ENCODE measurements around the gene C2CD5. TPM values are rescaled to one million over a fixed set of nuclear protein-coding genes. Genes with fewer than 3 reads are reported as not detected.

The C2CD5 gene
- total RNA-seq, 6 donors from 2014 or later, result 20.8 to 56.6 (median 36.6) TPM

DNA sequence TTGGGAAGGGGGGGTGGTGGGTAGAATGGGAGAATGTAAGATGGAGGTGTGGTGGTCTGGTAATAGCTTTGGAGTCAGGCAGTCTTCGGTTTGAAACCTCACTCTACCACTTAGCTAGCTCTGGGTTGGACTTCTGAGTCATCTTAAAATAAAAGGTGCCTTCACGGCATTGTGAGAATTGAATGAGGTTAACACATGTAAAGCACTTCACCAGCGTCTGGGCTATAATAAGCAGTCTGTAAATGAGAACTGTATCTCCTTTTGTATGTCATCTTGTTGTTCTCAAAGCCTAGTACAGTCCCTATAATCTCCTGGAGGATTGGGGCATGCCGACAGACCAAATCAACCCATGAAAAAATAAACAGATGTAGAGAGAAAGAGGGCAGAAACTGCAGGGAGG lies 11.2 kb downstream of the C2CD5 start:
- H3K27me3 ChIP-seq, result no peaks in the 10 kb centered on the region
- TF ChIP-seq CTCF (IDR thresholded peaks at IDR 0.05) (no peak), POLR2A (IDR thresholded peaks at IDR 0.05) (no peak), EP300 (IDR thresholded peaks at IDR 0.05) (no peak), POLR2AphosphoS5 (IDR thresholded peaks at IDR 0.05) (no peak)
- DNase-seq (no peak), ATAC-seq (ENCODE audit: low FRiP score in 2 of 2) (no peak)
- H3K27ac ChIP-seq, result no peak overlapping the region
- no peaks in the 10 kb centered on the region for H3K9me3 ChIP-seq
- 91 to 93% methylated on average over 4 of the region's 4 CpGs for whole genome bisulfite sequencing, 2 donors
- H3K4me3 ChIP-seq, result no peak overlapping the region
- peaks cover 2 to 23% (median 14%) of the 10 kb centered on the region in 4 donors for H3K36me3 ChIP-seq
- H3K4me1 ChIP-seq, result peaks cover 10 to 21% (median 17%) of the 10 kb centered on the region in 4 donors

GRCh38 chr12:22532317-22532716 lies 12.0 kb downstream of the C2CD5 start:
- Histone ChIP-seq H3K4me1 (peaks cover 4 to 14% (median 10%) of the 10 kb centered on the region in 4 donors), H3K9me3 (no peaks in the 10 kb centered on the region), H3K4me3 (no peak overlapping the region), H3K27me3 (no peaks in the 10 kb centered on the region), H3K36me3 (peaks cover 2 to 31% (median 14%) of the 10 kb centered on the region in 4 donors), H3K27ac (no peak overlapping the region)
- TF ChIP-seq CTCF (IDR thresholded peaks at IDR 0.05) (no peak), POLR2A (IDR thresholded peaks at IDR 0.05) (no peak), POLR2AphosphoS5 (IDR thresholded peaks at IDR 0.05) (no peak), EP300 (IDR thresholded peaks at IDR 0.05) (no peak)
- 92 to 93% methylated on average over 4 of the region's 4 CpGs for WGBS, 2 donors
- DNase-seq (no peak), ATAC-seq (ENCODE audit: low FRiP score in 2 of 2) (no peak)

DNA sequence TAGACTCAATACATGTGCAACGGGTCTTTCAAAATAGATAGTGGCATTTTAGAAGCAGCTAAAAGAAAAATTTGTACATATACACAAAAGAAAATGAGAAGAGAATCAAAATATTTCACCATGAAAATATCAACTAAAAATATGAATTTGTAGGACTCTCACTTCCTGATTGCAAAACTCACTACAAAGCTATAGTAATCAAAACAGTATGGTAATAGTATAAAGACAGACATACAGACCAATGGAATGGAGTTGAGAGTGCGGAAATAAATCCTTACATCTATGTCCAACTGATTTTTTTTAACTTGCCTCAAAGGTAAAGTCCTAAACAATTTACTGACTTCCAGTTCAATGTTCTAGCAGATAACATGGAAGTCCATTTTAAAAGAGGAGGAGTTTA lies 13.1 kb downstream of the C2CD5 start:
- ATAC-seq (ENCODE audit: low FRiP score in 2 of 2) (no peak), DNase-seq (no peak)
- H3K4me1 ChIP-seq, result peaks cover 0 to 3% (median 2%) of the 10 kb centered on the region in 4 donors
- 97 to 100% methylated on average over 2 of the region's 2 CpGs for WGBS, 2 donors
- H3K36me3 ChIP-seq, result peaks cover 2 to 40% (median 14%) of the 10 kb centered on the region in 4 donors
- TF ChIP-seq POLR2A (IDR thresholded peaks at IDR 0.05) (no peak), POLR2AphosphoS5 (IDR thresholded peaks at IDR 0.05) (no peak), EP300 (IDR thresholded peaks at IDR 0.05) (no peak), CTCF (IDR thresholded peaks at IDR 0.05) (no peak)
- H3K27me3 ChIP-seq, result no peaks in the 10 kb centered on the region
- H3K27ac ChIP-seq, result no peak overlapping the region
- no peaks in the 10 kb centered on the region for H3K9me3 ChIP-seq
- H3K4me3 ChIP-seq, result no peak overlapping the region

DNA sequence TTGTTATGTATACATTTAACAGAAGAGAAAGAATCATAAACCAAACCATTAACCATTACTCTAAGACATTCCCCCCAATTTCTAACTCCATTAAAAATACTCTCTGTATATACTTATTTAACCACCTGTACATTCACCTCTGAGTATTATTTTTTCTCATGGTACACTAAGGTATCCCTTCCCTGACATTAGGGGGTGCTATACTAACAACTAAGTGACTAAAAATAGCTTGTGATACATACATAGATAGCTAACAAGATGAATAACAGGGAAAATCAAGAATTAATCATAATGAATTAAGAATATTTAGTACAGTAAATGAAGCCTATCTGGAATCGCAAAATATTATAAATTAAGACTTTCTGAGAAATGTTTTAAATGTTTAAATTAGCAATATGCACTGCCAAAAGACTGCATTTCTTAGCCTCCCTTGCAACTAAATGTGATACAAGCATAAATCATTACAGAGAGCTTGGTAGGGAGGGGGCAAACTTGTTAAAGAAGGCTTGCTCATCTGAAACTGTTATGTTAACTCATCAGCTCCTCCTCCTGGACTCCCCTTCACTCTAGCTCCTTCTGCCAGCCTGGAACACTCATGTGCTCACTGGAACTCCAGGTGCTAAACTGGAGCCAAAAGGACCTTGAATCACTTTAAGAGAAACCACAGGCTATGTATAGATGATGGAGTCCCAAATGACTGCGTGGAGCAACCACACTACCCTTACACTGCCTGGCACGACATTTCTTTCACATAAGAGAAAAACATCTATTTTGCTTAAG lies 14.9 kb downstream of the C2CD5 start:
- Histone ChIP-seq H3K27ac (no peak overlapping the region), H3K36me3 (peaks cover 2 to 51% (median 17%) of the 10 kb centered on the region in 4 donors), H3K4me3 (no peak overlapping the region), H3K9me3 (no peaks in the 10 kb centered on the region), H3K4me1 (no peaks in the 10 kb centered on the region), H3K27me3 (no peaks in the 10 kb centered on the region)
- DNase-seq (no peak), ATAC-seq (ENCODE audit: low FRiP score in 2 of 2) (peak in 1 of 2 donors; percentile 62)
- TF ChIP-seq CTCF (IDR thresholded peaks at IDR 0.05), result peak in 4 of 6 experiments; percentile 26 to 54 (median 40)
- TF ChIP-seq POLR2A (IDR thresholded peaks at IDR 0.05), result no peak
- TF ChIP-seq EP300 (IDR thresholded peaks at IDR 0.05), result no peak
- 96 to 98% methylated on average over 3 of the region's 3 CpGs for WGBS, 2 donors

DNA sequence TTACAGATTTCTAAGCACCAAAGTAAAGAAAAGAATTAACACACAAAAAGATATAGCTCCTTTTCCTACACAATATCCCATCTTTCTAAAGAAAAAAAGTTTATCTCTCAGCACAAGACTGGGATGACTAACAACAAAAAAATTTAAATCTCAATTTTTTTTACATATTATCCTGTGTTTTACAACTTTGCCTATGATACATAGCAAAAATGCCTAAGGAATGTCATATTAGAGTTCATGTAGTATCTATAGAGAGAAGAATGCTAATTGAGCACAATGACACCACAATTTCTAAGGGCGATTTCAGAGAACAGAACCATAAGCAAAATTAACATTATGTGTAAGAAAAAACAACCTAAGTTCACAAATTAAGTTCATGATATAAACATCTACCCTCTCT lies 16.3 kb downstream of the C2CD5 start:
- TF ChIP-seq POLR2AphosphoS5 (IDR thresholded peaks at IDR 0.05), result no peak
- TF ChIP-seq EP300 (IDR thresholded peaks at IDR 0.05), result no peak
- TF ChIP-seq CTCF (IDR thresholded peaks at IDR 0.05), result no peak
- TF ChIP-seq POLR2A (IDR thresholded peaks at IDR 0.05), result no peak
- no peaks in the 10 kb centered on the region for H3K4me1 ChIP-seq
- H3K36me3 ChIP-seq, result peaks cover 4 to 53% (median 14%) of the 10 kb centered on the region in 4 donors
- 92 to 95% methylated on average over 1 of the region's 1 CpG for WGBS, 2 donors
- DNase-seq (no peak), ATAC-seq (ENCODE audit: low FRiP score in 2 of 2) (no peak)
- H3K9me3 ChIP-seq, result no peaks in the 10 kb centered on the region
- H3K4me3 ChIP-seq, result no peak overlapping the region
- no peak overlapping the region for H3K27ac ChIP-seq
- no peaks in the 10 kb centered on the region for H3K27me3 ChIP-seq
